Progenitor cell of endocrine pancreas (in vitro differentiated cells): ENCODE results near the gene ASTL. TPM values are rescaled to one million over a fixed set of nuclear protein-coding genes. Genes with fewer than 3 reads are reported as not detected.
A peak's percentile ranks its signal among the peaks of the same experiment; 100 is the strongest.

Experiments
- DNase-seq: peaks from one replicate; pipeline ENCODE4 v3.0.0; 2021; ENCODE audit warnings: low spot score; ENCODE audit not compliant: unreplicated experiment
- H3K27ac Mint-ChIP-seq: 2 replicates; pipeline ENCODE4 v1.8.0; 2021; ENCODE audit warnings: mild to moderate bottlenecking, moderate library complexity, mixed read lengths
- H3K27me3 Mint-ChIP-seq: 2 replicates; pipeline ENCODE4 v1.8.0; 2021; ENCODE audit warnings: mixed read lengths
- H3K36me3 Mint-ChIP-seq: 2 replicates; pipeline ENCODE4 v1.8.0; 2022; ENCODE audit warnings: mixed read lengths; ENCODE audit not compliant: insufficient read depth
- H3K4me1 Mint-ChIP-seq: 2 replicates; pipeline ENCODE4 v1.8.0; 2021; ENCODE audit warnings: low read depth, mixed read lengths
- H3K4me3 Mint-ChIP-seq: 2 replicates; pipeline ENCODE4 v1.8.0; 2021; ENCODE audit warnings: low read depth, mild to moderate bottlenecking, moderate library complexity, mixed read lengths
- H3K9me3 Mint-ChIP-seq: 2 replicates; pipeline ENCODE4 v1.8.0; 2021; ENCODE audit warnings: low read depth, mixed read lengths
- long read RNA-seq: library from polyadenylated mRNA; unstranded; transcript quantifications from one replicate; pipeline ENCODE4 v2.0.0, GENCODE V29; 2020
- total RNA-seq: library from RNA; stranded (reverse); gene quantifications from 2 replicates; pipeline ENCODE4 v1.2.1, GENCODE V29; 2021
- TF ChIP-seq, protein P1 (sequence below): fragments of 200-600 bp; sonication (generic); IDR thresholded peaks from one replicate; pipeline ENCODE4 v1.5.0; 2021; ENCODE audit warnings: antibody characterized with exemption, mild to moderate bottlenecking; ENCODE audit not compliant: unreplicated experiment

ASTL gene
- 0.29 TPM in 1 of 2 replicates, not detected in the other for total RNA-seq
- long read RNA-seq, result 0 reads

DNA sequence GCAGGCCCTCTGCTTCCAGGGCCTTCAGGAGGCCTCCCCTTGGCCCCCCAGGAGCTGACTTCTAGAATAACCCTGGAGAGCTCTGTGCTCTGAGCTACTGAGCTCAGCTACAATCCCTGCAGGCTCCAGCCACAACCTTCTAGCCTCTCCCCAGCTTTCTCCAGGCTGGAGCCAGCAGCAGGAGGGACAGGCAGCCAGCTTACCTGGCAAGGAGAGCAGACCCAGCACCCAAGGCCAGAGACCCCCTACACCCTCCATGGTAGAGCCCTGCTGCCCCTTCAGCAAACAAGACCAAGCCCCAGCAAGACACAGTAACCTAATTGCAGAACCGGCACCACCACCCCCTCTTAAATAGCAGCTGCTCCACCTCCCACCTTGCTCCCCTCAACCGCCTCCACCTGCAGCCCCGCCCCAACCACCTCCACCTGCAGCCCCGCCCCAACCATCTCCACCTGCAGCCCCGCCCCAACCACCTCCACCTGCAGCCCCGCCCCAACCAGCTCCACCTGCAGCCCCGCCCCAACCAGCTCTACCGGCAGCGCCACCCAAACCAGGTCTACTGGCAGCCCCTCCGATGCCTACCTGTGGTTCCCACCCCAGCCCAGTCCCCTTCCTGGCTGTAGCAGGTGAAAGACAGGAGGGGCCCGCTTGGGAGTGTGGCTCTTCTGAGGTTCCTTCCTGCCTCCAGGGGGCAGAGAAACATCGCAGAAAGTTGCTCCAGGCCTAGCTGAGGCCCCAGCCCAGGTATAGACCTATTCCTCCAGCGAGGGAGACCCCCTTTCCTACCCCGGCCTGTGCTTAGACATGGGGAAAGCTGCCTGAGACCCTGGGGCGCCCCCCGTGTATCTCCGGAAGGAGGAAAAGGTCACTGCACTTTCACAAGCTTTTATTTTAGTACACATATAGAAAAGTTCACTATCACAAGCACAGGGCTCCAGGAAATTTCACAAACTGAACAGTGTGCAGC is at the start of gene ASTL:
TSS of gene ASTL (minus strand) at position 324 of the 967 bp plus-strand sequence. CDS start at position 258, 66 bp downstream.
- Mint-ChIP-seq H3K36me3 (no peaks in the 10 kb centered on the region), H3K27ac (no peak within 1 kb of the TSS), H3K4me1 (peaks cover 3% of the 10 kb centered on the region), H3K4me3 (no peak within 1 kb of the TSS), H3K9me3 (no peaks in the 10 kb centered on the region), H3K27me3 (peaks cover 26% of the 10 kb centered on the region)
- peak; percentile 42 for DNase-seq
- TF ChIP-seq, protein P1, sequence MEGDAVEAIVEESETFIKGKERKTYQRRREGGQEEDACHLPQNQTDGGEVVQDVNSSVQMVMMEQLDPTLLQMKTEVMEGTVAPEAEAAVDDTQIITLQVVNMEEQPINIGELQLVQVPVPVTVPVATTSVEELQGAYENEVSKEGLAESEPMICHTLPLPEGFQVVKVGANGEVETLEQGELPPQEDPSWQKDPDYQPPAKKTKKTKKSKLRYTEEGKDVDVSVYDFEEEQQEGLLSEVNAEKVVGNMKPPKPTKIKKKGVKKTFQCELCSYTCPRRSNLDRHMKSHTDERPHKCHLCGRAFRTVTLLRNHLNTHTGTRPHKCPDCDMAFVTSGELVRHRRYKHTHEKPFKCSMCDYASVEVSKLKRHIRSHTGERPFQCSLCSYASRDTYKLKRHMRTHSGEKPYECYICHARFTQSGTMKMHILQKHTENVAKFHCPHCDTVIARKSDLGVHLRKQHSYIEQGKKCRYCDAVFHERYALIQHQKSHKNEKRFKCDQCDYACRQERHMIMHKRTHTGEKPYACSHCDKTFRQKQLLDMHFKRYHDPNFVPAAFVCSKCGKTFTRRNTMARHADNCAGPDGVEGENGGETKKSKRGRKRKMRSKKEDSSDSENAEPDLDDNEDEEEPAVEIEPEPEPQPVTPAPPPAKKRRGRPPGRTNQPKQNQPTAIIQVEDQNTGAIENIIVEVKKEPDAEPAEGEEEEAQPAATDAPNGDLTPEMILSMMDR, result peak; percentile 63

DNA sequence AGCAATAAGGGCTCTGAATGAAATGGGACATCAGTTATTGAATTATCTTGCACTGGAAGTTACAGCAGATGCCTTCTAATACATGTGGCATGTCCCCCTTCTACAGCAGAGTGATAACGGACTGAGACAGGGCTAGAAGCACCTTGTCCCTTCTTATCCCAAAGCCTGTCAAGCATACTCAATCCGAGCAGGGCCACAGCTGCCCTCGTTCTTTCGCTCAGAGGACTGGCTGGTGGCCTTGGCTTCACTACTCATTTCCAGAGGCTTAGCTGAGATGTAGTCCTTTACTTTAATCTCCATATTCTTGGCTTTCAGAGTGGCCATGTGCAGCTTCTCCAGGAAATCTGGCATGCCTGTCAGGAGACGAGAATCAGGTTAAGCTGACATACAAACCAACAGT is 48.3 kb upstream of the ASTL start:
- H3K4me3 Mint-ChIP-seq, result no peak overlapping the region
- H3K9me3 Mint-ChIP-seq, result no peaks in the 10 kb centered on the region
- peaks cover 7% of the 10 kb centered on the region for H3K4me1 Mint-ChIP-seq
- TF ChIP-seq, protein P1, result no peak
- DNase-seq, result no peak
- peaks cover 31% of the 10 kb centered on the region for H3K36me3 Mint-ChIP-seq
- H3K27ac Mint-ChIP-seq, result no peak overlapping the region
- H3K27me3 Mint-ChIP-seq, result no peaks in the 10 kb centered on the region

DNA sequence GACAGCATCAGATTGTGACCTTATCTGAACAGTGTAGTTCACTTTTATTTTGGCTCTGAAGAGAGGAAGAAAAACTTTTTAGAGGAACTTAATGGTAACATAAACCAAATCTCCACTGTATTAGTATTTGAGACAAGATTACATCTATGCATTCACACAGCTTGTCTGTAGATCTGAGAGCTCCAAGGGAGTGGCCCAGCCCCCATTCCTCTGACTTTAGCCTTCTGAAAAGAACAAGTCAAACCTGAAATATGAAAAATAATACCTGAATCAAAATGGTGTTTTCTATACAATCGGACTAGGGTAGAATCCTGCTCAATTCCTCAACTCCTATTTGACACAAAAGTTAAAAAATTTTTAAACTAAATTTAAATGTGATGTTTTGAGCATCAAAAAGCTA is 47.2 kb upstream of the ASTL start:
- no peak overlapping the region for H3K27ac Mint-ChIP-seq
- TF ChIP-seq, protein P1, result no peak
- H3K36me3 Mint-ChIP-seq, result peaks cover 28% of the 10 kb centered on the region
- H3K4me3 Mint-ChIP-seq, result no peak overlapping the region
- H3K27me3 Mint-ChIP-seq, result no peaks in the 10 kb centered on the region
- DNase-seq, result no peak
- H3K9me3 Mint-ChIP-seq, result no peaks in the 10 kb centered on the region
- peaks cover 7% of the 10 kb centered on the region for H3K4me1 Mint-ChIP-seq

DNA sequence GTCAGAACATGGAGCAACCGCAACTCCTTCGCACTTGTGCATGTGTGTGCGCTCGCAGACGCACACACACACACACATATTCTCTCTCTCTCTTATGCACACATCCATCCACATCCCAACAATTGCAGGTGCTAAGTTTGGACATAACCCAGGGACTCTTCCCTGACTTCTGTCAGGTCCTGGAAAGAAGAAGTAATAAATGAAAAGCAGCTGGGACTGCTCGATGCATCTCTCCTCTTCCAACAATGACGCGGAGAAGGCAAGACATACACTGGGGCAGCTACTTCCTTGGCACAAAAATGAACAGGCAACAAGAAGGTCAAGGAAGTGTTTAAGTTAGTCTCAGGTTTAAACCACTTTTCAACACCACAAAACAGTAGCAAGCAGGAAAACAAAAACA is 46.7 kb upstream of the ASTL start:
- H3K27ac Mint-ChIP-seq, result no peak overlapping the region
- H3K9me3 Mint-ChIP-seq, result no peaks in the 10 kb centered on the region
- H3K36me3 Mint-ChIP-seq, result peaks cover 28% of the 10 kb centered on the region
- no peak for DNase-seq
- no peak overlapping the region for H3K4me3 Mint-ChIP-seq
- TF ChIP-seq, protein P1, result no peak
- peaks cover 7% of the 10 kb centered on the region for H3K4me1 Mint-ChIP-seq
- no peaks in the 10 kb centered on the region for H3K27me3 Mint-ChIP-seq

DNA sequence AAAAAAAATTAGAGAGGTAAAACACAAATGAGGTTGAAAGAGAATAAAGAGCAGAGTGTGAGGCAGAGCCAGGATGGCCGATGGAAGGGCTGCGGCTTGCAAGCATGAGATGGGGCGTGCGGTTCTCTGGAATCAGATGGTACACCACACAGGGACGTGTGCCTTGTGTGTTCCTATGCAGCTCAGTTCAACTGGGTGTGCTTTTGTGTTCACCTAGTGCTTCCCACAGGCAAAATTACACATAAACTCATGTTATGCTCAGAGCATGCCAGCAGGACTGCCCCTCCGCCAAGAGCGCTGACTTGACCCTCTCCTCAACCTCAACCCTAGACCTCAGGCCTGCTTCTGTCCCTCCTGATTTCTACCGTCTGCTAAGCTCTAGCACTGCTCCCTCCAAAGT is 45.9 kb upstream of the ASTL start:
- Mint-ChIP-seq H3K36me3 (peaks cover 25% of the 10 kb centered on the region), H3K4me3 (no peak overlapping the region), H3K27ac (no peak overlapping the region), H3K9me3 (no peaks in the 10 kb centered on the region), H3K4me1 (peaks cover 7% of the 10 kb centered on the region), H3K27me3 (no peaks in the 10 kb centered on the region)
- no peak for DNase-seq
- TF ChIP-seq, protein P1, result no peak
